Measurements from ENCODE around the gene NAB2. TPM values are rescaled to one million over a fixed set of nuclear protein-coding genes. Genes with fewer than 3 reads are reported as not detected.
"Not testable (repeated sequence)": the region's sequence is repeated elsewhere in the genome, so short reads cannot be mapped to it uniquely, and the experiment has no call there.

The NAB2 gene
- total RNA-seq, 1 donor from 2014 or later, result 9.3 TPM

DNA sequence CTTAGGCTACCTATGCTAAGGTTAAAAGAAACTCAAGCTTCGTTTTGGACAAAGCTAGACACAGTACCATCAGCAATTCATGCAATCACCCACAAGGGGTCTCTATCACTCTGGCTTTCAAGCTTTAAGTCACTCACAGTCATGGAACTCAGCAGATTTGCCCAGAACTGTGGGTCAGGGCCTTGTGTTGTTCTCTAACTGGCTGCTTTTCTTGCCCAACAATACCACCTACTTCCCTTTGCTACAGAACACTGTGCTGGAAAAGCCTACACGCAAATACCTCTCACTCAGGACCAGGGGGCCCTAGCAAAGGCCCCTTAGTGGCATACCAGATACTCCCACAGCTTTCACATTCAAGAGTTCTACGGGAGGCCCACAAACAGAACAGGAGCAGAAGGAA lies 19.4 kb upstream of the NAB2 start:
- peak; percentile 87 to 89 for DNase-seq (ENCODE audit: low read depth in 2 of 2)

DNA sequence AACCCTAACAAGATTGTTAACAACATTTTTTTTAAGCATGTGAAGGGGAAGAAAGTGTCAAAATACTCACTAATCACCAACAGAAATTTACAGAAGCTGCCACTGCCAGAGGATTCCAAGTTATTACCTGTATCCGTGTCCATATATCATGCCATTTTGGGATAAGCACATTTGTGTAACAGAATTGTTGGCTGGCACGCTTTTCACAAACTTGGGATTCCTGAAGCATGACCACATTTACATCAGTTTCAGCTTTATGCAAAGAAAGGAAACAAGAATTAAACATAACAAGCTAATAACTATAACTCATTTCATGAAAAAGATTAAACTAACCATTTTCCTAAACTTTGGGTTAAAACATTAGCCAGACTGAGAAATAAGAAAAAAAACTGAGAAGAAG lies 16.3 kb upstream of the NAB2 start:
- no peak for DNase-seq (ENCODE audit: low read depth in 2 of 2)

DNA sequence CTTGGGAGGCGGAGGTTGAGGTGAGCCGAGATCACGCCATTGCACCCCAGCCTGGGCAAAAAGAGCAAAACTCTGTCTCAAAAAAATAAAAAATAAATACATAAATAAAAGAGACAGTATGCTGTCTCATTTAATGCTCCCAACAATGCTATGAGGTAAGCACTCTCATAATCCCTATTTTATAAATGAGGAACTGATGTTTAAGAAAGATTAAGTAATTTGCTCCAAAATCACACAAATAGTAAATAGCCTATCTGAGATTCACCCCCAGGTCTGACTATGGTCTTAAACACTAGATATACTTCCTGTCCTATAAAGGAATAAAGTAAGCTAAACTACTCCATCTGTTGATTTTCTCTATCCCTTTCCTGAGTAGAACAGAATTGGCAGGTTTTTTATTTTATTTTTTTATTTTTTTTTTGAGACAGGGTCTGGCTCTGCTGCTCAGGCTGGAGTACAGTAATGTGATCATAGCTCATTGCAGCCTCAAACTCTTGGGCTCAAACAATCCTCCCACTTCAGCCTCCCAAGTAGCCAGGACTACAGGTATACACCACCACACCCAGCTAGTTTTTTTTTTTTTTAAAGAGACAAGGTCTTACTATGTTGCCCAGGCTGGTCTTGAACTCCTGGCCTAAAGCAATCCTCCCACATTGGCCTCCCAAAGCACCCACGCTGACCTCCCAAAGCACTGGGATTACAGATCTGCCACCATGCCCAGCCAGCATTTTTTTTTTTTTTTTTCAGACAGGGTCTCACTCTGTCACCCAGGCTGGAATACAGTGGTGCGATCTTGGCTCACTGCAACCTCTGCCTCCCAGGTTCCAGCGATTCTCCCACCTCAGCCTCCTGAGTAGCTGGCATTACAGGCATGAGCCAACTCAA lies 15.1 kb upstream of the NAB2 start:
- not testable (repeated sequence) for DNase-seq (ENCODE audit: low read depth in 2 of 2)

DNA sequence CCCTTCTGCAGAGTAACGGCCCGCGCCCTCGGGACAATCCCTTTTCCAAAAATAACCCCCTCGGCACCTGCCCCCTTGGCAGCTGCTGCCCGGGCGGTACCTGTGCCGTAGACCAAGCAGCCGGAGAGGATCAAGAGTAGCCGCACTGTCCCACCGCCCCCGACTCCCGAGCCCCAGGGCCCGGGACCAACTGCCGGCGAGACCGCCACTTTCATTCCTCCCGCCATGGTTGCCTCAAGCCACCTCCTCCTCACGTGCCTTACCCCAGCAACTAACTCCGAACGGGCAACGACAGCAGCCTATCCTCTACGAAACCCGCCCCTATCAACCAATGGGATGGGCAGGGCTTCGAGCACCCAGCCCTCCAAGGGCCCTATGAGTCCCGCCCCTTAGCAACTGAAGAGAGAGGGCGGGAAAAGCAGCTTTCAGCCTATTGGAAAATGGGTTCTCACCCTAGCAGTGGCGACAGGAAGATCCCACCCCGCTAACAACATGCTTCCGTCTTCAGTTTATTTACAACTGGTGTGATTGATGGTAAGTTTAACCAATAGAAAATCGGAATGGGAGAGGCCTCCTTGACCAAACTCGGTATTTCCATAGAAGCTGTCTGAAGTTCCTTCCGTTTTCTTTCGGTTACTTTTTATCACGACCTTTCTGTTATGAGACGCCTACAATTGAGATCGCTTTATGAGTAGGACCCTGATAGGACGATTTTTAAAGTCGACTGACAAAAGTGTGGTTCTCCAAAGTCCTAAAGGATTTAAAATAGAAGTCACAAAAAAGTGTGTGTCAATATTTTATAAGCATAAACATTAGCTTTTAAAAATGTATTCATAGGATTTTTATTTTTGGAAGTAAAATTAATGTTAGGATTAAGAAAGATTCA lies 10.2 kb upstream of the NAB2 start, which contains the start of gene NEMP1:
NEMP1 (minus strand) TSS at position 273 of the 886 bp plus-strand sequence; CDS start at position 227, 46 bp downstream.
- peak; percentile 100 for DNase-seq (ENCODE audit: low read depth in 2 of 2)

DNA sequence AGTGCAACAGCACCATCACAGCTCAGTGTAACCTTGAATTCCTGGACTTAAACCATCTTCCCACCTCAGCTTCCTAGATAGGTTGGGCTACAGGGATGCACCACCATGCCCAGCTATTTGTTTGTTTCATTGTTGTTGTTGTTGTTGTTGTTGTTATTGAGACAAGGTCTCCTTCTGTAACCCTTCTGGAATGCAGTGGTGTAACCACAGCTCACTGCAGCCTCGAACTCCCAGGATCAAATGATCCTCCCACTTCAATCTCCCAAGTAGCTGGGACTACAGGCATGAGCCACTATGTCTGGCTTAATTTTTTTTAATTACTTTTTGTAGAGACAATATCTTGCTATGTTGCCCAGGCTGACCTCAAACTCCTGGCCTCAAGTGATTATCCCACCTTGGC lies 9.1 kb upstream of the NAB2 start:
- DNase-seq (ENCODE audit: low read depth in 2 of 2), result no peak

DNA sequence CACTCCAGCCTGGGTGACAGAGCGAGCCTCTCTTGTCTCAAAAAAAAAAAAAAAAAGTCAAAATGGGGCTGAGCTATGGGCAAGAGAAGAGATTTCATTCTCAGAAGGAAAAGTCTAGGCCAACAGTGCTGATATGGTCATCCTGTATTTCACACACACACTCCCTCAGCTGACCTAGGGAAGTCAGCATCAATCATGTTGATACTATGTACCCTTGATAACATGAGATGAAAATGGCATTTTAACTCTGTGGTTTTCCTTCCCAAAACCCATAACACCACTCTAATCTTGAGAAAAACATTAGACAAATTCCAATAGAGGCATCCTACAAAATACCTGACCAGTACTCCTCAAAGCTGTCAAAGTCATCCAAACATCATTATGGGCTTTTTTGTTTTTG lies 8.1 kb upstream of the NAB2 start:
- DNase-seq (ENCODE audit: low read depth in 2 of 2), result no peak

DNA sequence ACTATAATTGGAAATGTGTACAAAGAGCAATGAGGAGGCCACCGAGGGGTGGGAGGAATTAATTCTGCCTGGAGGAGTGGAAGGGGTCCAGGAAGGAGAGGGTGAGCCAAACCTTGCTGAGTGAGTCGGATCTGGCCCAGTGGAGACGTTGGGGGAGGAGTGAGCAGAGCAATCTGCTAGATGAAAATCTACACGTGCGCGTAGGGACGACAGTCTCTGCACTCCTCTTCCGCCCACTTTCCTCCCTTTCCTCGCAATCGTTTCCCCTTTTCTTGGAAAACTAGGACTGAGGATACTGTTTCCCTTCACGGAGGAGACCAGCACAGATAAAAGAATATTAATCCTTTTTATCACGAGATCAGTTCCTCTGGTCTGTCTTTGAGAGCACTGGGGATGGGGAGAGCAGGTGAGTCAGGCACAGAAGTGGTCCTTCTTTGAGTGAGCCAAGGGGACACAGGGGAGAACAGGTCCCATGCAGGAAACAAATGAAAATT lies 2.9 kb upstream of the NAB2 start:
- DNase-seq (ENCODE audit: low read depth in 2 of 2), result no peak

DNA sequence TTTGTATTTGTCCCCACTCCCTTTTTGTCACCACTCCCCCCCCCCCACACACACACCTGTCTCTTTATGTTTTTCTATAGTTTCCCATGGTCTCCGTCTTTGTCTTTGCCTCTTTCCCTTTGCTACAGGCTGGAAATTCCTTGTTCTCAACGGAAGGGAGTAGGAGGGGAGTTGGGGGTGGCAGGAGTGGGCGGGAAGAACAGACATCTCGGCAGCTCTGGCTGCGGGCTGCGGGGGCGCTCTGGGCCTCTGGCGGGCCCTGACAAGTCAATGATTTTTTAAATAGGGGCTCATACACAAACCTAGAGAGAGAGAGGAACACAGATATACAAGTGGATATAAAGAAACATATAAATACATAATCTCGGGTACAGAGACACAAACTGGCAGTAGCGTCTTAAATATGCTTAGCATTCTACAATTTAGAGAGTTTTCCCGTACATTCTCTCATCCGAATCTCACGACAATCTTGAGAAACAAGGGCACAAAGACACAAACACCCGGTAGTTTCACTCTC lies 2.4 kb upstream of the NAB2 start:
- peak; percentile 71 to 84 for DNase-seq (ENCODE audit: low read depth in 2 of 2)

DNA sequence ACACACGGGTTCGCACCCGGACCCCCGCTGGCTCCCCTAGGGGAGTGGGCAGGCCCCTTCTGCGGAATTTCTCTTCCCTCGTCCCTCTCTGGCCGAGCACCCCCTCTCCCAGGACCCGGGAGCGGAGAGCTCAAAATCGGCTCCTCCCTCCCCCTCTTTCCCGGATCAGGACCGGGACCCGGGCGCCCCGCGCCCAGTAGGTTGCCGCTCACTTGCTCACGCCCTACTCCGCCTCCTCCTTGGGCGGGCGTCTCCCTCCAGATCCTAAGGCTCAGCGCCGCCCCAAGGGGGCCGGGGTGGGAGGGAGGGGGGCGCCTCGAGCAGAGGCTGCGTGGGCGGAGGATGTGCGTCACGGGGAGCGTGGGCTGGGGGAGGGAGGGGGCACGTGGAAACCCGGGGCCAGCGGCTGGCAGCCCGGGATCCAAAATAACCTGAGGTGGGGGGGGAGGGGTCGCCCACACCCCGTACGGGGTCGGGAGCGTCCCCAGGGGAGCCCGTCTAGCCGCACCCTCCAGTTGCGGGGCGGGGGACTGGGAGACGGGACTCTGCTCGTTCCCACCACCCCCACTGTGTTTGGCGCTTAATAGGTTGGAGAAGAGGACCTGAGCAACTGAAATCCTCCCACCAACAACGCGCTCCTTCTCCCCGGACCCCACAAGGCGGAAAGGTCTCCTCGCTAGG lies 1.8 kb upstream of the NAB2 start:
- peak; percentile 73 to 83 for DNase-seq (ENCODE audit: low read depth in 2 of 2)

DNA sequence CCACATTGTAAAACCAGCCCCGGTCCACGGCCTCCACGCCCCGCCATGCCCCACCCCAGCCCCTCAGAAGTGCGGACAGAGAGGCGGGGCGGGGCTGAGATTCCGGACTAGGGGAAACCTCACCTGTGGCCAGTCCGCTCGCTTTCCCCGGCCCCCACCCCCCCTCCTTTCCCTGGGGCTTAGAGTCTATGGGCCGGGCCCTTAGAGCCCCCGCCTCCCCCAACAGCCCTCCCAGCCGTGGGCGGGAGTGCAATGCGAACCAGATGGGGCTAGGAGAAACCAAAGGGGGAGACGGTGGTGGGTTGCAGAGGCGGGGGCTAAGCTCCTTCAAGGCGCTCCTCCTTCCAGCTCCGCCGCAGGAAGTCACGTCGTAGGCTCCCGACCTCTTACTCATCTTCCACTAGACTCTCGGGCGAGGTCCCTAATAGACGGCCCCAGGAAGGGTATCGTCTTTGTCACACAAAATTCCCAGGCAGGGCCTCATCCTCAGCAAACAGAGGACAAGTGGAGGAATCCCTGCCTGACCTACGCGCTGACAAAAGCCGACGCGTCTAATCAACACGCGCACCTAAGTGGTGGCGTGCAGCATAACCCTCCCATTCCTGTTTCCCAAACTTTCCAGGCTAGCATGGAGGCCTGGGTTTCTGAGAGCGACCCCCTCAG lies 1.1 kb upstream of the NAB2 start:
- DNase-seq (ENCODE audit: low read depth in 2 of 2), result peak; percentile 71 to 87

DNA sequence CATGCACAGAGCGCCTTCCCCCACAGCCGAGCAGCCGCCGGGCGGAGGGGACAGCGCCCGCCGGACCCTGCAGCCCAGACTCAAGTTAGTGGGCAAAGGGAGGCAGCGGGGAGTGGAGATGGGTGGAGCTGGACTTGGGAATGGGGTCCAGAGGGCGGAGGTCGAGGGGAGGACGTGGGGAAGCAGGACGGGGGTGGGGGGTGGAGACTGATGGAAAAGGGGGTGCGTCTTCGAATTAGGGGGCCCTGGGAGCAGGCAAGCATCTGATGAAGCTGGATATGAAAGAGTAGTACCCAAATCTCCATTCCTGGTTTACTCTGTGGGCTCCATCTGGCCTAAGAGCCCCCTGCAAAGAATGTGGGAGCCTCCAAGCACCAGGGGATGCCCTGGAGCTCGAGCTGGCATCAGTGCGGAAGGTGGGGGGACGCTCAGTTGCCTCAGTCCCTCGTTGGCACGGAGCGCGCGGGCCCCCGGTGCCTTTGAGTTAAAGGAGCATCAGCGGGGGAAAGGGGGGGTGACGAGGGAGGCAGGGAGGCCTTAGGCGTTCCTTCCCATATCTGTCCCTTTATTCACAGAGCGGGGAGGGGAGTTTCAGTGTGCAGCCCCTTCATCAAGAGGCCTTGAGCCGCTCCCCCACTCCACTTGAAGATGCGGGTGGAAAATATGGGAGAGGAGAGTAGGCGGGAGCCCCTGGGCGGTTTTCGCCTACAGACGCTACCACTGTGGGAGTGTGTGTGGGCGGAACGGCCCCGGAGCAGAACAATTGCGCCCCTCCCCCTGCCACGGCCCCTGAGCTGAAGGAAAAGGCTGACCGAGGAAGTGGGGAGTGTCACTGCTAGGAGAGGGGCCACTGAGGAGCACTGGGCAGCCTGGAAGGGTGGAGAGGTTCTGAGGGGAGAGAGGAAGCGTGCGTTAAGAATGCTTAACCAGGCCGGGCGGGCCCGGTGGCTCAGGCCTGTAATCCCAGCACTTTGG lies 644 bp downstream of the NAB2 start:
- peak; percentile 49 to 69 for DNase-seq (ENCODE audit: low read depth in 2 of 2)

DNA sequence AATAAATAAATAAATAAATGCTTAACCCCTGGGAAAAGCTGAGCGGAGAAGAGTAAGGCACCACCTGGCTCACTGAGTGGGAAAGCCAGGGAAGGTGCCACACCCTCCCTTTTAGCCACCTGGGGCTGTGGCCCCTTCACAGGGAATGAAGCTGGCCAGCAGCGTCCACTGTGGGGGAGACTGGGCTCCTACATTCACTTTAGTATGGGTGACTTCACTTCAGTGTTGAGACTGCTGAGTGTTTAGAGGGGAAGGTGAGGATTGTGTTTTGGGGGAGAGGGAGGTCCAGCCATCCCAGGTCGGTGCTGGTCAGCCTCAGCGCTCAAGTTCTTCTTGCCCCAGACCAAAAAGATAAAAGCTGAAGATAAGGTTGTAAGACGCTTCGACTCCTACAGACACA lies 1.6 kb downstream of the NAB2 start:
- no peak for DNase-seq (ENCODE audit: low read depth in 2 of 2)

DNA sequence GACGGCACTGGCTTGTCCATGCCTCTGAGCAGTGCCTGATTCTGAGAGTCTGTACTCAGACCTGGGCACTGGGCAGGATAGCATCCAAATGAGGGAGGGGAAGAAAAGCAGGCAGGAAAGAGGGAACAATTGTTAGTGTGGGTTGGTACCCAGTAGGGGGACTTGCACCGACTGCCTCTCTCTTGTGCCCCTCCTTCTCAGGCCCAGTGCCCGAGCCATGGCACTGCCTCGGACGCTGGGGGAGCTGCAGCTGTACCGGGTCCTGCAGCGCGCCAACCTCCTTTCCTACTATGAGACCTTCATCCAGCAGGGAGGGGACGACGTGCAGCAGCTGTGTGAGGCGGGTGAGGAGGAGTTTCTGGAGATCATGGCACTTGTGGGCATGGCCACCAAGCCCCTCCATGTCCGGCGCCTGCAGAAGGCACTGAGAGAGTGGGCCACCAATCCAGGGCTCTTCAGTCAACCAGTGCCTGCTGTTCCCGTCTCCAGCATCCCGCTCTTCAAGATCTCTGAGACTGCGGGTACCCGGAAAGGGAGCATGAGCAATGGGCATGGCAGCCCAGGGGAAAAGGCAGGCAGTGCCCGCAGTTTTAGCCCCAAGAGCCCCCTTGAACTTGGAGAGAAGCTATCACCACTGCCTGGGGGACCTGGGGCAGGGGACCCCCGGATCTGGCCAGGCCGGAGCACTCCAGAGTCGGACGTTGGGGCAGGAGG lies 2.2 kb downstream of the NAB2 start:
- DNase-seq (ENCODE audit: low read depth in 2 of 2), result no peak

DNA sequence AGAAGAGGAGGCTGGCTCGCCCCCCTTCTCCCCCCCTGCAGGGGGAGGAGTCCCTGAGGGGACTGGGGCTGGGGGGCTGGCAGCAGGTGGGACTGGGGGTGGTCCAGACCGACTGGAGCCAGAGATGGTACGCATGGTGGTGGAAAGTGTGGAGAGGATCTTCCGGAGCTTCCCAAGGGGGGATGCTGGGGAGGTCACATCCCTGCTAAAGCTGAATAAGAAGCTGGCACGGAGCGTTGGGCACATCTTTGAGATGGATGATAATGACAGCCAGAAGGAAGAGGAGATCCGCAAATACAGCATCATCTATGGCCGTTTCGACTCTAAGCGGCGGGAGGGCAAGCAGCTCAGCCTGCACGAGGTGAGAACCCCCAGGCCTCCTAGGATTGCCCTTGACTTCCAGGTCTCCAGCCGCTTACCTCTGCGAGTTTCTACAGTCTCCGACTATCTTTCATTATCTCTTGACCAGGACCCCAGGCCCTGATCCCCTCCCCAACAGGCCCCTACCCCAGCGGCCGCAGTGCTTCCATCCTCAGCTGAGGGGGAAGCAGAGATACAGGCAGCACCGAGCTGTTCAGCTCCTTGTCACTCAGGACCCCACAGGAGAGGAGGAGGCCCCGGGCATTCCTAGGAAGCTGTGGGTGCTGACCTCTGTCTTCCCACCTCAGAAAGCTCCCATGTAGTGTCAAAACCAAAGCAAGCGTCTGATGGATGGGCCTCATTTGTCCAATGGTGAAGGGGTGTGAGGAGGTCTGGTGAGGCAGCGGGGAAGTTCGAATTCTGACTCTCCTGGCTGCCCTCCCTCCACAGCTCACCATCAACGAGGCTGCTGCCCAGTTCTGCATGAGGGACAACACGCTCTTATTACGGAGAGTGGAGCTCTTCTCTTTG lies 3.0 kb downstream of the NAB2 start:
- DNase-seq (ENCODE audit: low read depth in 2 of 2), result no peak

DNA sequence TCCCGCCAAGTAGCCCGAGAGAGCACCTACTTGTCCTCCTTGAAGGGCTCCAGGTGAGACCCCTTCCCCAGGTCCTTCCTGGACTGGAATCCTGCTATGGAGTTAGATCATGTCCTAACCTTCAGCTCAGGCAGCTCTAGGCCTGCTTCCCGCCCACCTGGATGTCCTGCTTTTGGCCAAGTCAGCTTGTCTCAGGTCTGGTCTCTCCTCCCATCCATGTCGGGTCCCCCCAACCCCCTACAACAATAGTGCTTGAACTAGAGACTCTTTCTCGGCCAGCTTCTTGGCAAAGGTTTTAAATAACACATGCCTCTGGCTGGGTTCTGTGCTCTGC lies 3.6 kb downstream of the NAB2 start:
- no peak for DNase-seq (ENCODE audit: low read depth in 2 of 2)

DNA sequence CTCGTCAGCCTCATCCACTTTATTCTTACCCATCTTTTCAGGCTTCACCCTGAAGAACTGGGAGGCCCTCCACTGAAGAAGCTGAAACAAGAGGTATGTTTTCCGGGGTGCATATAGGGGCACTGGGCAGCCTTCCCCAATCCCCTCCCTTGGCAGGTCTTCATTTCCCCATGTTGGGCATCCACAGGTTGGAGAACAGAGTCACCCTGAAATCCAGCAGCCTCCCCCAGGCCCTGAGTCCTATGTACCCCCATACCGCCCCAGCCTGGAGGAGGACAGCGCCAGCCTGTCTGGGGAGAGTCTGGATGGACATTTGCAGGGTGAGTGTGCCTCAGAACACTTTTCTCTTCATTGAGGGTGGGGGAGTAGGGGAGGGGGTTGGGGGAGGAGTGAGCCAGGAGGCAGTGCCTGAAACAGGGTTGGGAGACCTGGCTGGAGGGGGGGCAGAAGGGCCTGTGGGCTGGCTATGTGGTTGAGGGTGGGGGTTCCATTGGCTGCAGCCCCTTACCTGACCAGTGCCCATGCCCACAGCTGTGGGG lies 4.0 kb downstream of the NAB2 start:
- no peak for DNase-seq (ENCODE audit: low read depth in 2 of 2)

DNA sequence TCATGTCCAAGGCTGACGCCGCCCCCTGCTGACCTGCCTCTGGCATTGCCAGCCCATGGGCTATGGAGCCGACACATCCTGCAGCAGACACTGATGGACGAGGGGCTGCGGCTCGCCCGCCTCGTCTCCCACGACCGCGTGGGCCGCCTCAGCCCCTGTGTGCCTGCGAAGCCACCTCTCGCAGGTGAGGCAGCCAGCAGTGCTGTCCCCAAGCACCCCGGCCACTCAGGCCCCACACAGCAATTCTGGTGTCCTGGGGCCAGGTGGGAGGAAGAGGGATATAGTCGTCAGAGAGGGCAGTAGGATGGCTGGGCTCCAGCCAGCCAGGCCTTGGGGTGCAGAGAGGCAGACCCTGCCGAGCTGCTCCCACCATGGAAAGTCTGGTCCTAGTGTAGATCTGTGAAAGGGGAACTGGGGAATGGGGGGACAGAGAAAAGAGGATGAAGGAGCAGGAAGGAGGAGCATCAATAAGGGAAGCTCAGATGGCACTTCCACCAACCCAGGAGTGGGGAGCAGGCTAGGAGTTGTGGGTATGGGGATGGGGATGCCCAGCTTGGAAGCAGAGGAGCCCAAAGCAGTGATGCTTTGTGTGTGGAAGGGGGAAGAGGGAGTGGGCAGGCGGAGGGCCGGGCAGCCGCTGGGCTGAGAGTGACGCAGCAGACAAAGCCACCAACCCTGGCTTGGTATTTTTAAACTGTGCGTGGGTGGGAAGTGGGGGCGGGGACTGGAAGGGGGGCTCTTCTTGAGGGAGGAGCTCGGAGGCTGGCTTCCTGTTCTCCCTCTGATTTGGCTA lies 4.7 kb downstream of the NAB2 start:
- DNase-seq (ENCODE audit: low read depth in 2 of 2), result peak; percentile 62 to 67

Measured in lung microvascular endothelial cell (primary cell).